Cardiac fibroblast (primary cell): Measurements from ENCODE around the gene PHF21A.

Source experiments
- DNase-seq, 2 donors: peaks; one replicate each; pipeline versions ENCODE4 v3.0.0 to v3.0.0-alpha.2; 2010; ENCODE audit warnings: low read depth in 2 of 2
- H3K4me3 ChIP-seq, 2 donors: replicated peaks in 1 of 2; 1 replicate in 1 of 2; 2 replicates in 1 of 2; pipeline ENCODE4 v1.5.1; 2011; ENCODE audit warnings: low read depth in 2 of 2, low read length in 2 of 2, mild to moderate bottlenecking in 2 of 2, moderate library complexity in 1 of 2
- CTCF ChIP-seq: IDR thresholded peaks from one replicate; pipeline ENCODE4 v1.5.1; 2011; ENCODE audit warnings: low read depth, mild to moderate bottlenecking, low read length, inconsistent platforms

Gene PHF21A

GRCh38 chr11:46060013-46060412 is 61.2 kb downstream of the PHF21A start:
- DNase-seq: no peak
- TF ChIP-seq CTCF: no peak

GRCh38 chr11:46057489-46057888 is 63.8 kb downstream of the PHF21A start:
- DNase-seq: no peak
- no peak overlapping the region for H3K4me3 ChIP-seq
- TF ChIP-seq CTCF: no peak

More at GRCh38 chr11:46060013-46060412, 61.2 kb downstream of the PHF21A start:
- no peak overlapping the region for H3K4me3 ChIP-seq

- peak; percentile 21 to 68 for DNase-seq
- TF ChIP-seq CTCF: no peak
- H3K4me3 ChIP-seq: no peak overlapping the region
These were observed 65.9 kb downstream of the PHF21A start for GRCh38 chr11:46055371-46055770.

GRCh38 chr11:46051102-46051501 is 70.2 kb downstream of the PHF21A start:
- no peak overlapping the region for H3K4me3 ChIP-seq
- no peak for DNase-seq
- TF ChIP-seq CTCF: no peak

GRCh38 chr11:46050662-46051061 is 70.6 kb downstream of the PHF21A start:
- no peak for TF ChIP-seq CTCF
- H3K4me3 ChIP-seq: no peak overlapping the region

GRCh38 chr11:46050003-46050461 is 71.2 kb downstream of the PHF21A start:
- TF ChIP-seq CTCF: no peak
- peak; percentile 85 to 93 for DNase-seq
- H3K4me3 ChIP-seq: no peak overlapping the region

More at GRCh38 chr11:46050662-46051061, 70.6 kb downstream of the PHF21A start:
- no peak for DNase-seq

- DNase-seq: no peak
- TF ChIP-seq CTCF: no peak
- no peak overlapping the region for H3K4me3 ChIP-seq
These were observed 71.8 kb downstream of the PHF21A start for GRCh38 chr11:46049325-46049897.
